Measurements from ENCODE around the gene GJC2. TPM values are rescaled to one million over a fixed set of nuclear protein-coding genes. Genes with fewer than 3 reads are reported as not detected.

The GJC2 gene
- total RNA-seq, 3 donors from 2014 or later: 1.3 TPM

GRCh38 chr1:228142701-228143136 is 7.0 kb upstream of the GJC2 start:
- H3K4me3 ChIP-seq: peak overlapping the region in 1 of 3 donors; percentile 95
- peak overlapping the region; percentile 90 to 98 for H3K27ac ChIP-seq
- no peaks in the 10 kb centered on the region for H3K36me3 ChIP-seq
- H3K4me1 ChIP-seq: peaks cover 18 to 29% of the 10 kb centered on the region in 2 donors
- no peak for DNase-seq (ENCODE audit: low spot score in 2 of 2)
- TF ChIP-seq POLR2A (IDR thresholded peaks at IDR 0.05) (no peak), CTCF (IDR thresholded peaks at IDR 0.05) (no peak), POLR2AphosphoS5 (IDR thresholded peaks at IDR 0.05) (no peak)
- intact Hi-C loops (cut with DNase I; ENCODE audit: low total_unique reads): loop anchor here (1.0 kb wide), 1 partner anchor 20 kb away; no protein-coding TSS in a partner anchor
- no peaks in the 10 kb centered on the region for H3K27me3 ChIP-seq
- no peaks in the 10 kb centered on the region for H3K9me3 ChIP-seq

- peaks cover 18 to 29% of the 10 kb centered on the region in 2 donors for H3K4me1 ChIP-seq
- intact Hi-C loops (cut with DNase I; ENCODE audit: low total_unique reads): loop anchor here (1.0 kb wide), 1 partner anchor 21 kb away; no protein-coding TSS in a partner anchor
- DNase-seq (ENCODE audit: low spot score in 2 of 2): no peak
- H3K27me3 ChIP-seq: no peaks in the 10 kb centered on the region
- H3K9me3 ChIP-seq: no peaks in the 10 kb centered on the region
- H3K27ac ChIP-seq: no peak overlapping the region
- no peak for TF ChIP-seq POLR2AphosphoS5 (IDR thresholded peaks at IDR 0.05)
- TF ChIP-seq POLR2A (IDR thresholded peaks at IDR 0.05): no peak
- no peak for TF ChIP-seq CTCF (IDR thresholded peaks at IDR 0.05)
- peak overlapping the region in 1 of 3 donors; percentile 95 for H3K4me3 ChIP-seq
- H3K36me3 ChIP-seq: no peaks in the 10 kb centered on the region
Observed at GRCh38 chr1:228143480-228144192, 6.1 kb upstream of the GJC2 start.

- intact Hi-C loops (cut with DNase I; ENCODE audit: low total_unique reads): no loop called here
- peaks cover 18 to 29% of the 10 kb centered on the region in 2 donors for H3K4me1 ChIP-seq
- DNase-seq (ENCODE audit: low spot score in 2 of 2): no peak
- no peaks in the 10 kb centered on the region for H3K9me3 ChIP-seq
- TF ChIP-seq POLR2AphosphoS5 (IDR thresholded peaks at IDR 0.05) (no peak), CTCF (IDR thresholded peaks at IDR 0.05) (no peak), POLR2A (IDR thresholded peaks at IDR 0.05) (no peak)
- no peaks in the 10 kb centered on the region for H3K27me3 ChIP-seq
- H3K4me3 ChIP-seq: peak overlapping the region in 1 of 3 donors; percentile 95
- no peaks in the 10 kb centered on the region for H3K36me3 ChIP-seq
- no peak overlapping the region for H3K27ac ChIP-seq
Observed at GRCh38 chr1:228144193-228144992, 5.3 kb upstream of the GJC2 start.

GRCh38 chr1:228144993-228145343 is 4.8 kb upstream of the GJC2 start:
- Histone ChIP-seq H3K27ac (no peak overlapping the region), H3K27me3 (no peaks in the 10 kb centered on the region), H3K9me3 (no peaks in the 10 kb centered on the region), H3K36me3 (no peaks in the 10 kb centered on the region), H3K4me3 (no peak overlapping the region), H3K4me1 (peaks cover 24 to 29% of the 10 kb centered on the region in 2 donors)
- intact Hi-C loops (cut with DNase I; ENCODE audit: low total_unique reads): no loop called here
- TF ChIP-seq POLR2A (IDR thresholded peaks at IDR 0.05): no peak
- TF ChIP-seq POLR2AphosphoS5 (IDR thresholded peaks at IDR 0.05): no peak
- TF ChIP-seq CTCF (IDR thresholded peaks at IDR 0.05): no peak
- DNase-seq (ENCODE audit: low spot score in 2 of 2): no peak

Data from breast epithelium (tissue), 4 donors.